Psoas muscle (tissue), 8 donors: Measurements from ENCODE around the gene COX19. TPM values are rescaled to one million over a fixed set of nuclear protein-coding genes. Genes with fewer than 3 reads are reported as not detected.

Experiments used
- ATAC-seq, 4 donors: fragments of 200-7000 bp; cut with Tn5 transposase; one replicate each; pipeline ENCODE4 v1.9.1; 2020; ENCODE audit warnings: moderate library complexity in 3 of 4, mild to moderate bottlenecking in 2 of 4
- DNase-seq, 2 donors: peaks; one replicate each; pipeline ENCODE4 v3.0.0-alpha.2; 2020
- H3K27ac ChIP-seq: fragments of 200-600 bp; one replicate; pipeline ENCODE4 v1.8.0; 2022
- H3K27me3 ChIP-seq, 3 donors: fragments of 200-600 bp in 1 of 3; one replicate each; pipeline versions ENCODE4 v1.6.1 to v1.8.0; 2013 to 2022; ENCODE audit warnings: low read length in 2 of 3, mild to moderate bottlenecking in 2 of 3, moderate library complexity in 1 of 3; ENCODE audit not compliant: insufficient read depth in 3 of 3
- H3K36me3 ChIP-seq, 2 donors: fragments of 200-600 bp in 1 of 2; one replicate each; pipeline versions ENCODE4 v1.6.1 to v1.8.0; 2013 to 2022; ENCODE audit warnings: low read depth in 1 of 2, mild to moderate bottlenecking in 1 of 2, moderate library complexity in 1 of 2; ENCODE audit not compliant: insufficient read depth in 1 of 2
- H3K4me1 ChIP-seq: fragments of 200-600 bp; one replicate; pipeline ENCODE4 v1.8.0; 2022
- H3K4me3 ChIP-seq: fragments of 200-600 bp; one replicate; pipeline ENCODE4 v1.8.0; 2022; ENCODE audit warnings: mild to moderate bottlenecking
- H3K9me3 ChIP-seq: fragments of 200-600 bp; one replicate; pipeline ENCODE4 v1.8.0; 2022
- WGBS, 3 donors: extraction: QIAGEN DNeasy Blood & Tissue Kit; methylation state at CpG; one replicate each; pipeline versions ENCODE4 v1.1.6 to v1.1.7; 2013; 5-methylcytosine and 5-hydroxymethylcytosine counted together
- intact Hi-C, 2 donors: fragments of 100-400 bp; cut with DNase I; formaldehyde crosslinking; loops; one replicate each; pipeline versions ENCODE4 v1.11.0 to v1.14.2; 2022
- polyA plus RNA-seq, 3 donors: library from polyadenylated mRNA; stranded (reverse); fragments of 200-250 nt; gene quantifications; one replicate each; pipeline ENCODE4 v1.2.3, GENCODE V29; 2013
- total RNA-seq, 4 donors: library from RNA; stranded (reverse); fragmentation: NEBNext Ultra II Directional in 2 of 4; extraction: Animal tissue kit (Norgen Biotek cat#: 25700) in 2 of 4; gene quantifications; one replicate each; pipeline versions ENCODE4 v1.2.1 to v1.2.4, GENCODE V29; 2021 to 2023
- TF ChIP-seq, protein P1 (sequence below): fragments of 200-600 bp; IDR thresholded peaks from one replicate; pipeline ENCODE4 v1.8.0; 2022; ENCODE audit warnings: antibody characterized with exemption
- donor health status: healthy with polysubstance abuse.
- donor health status: DM: no; HTN: no; CAD: no; lungs with moderate emphysema.
- donor health status: Bipolar disorder and iron deficiency.
- donor health status: healthy.
- donor health status: DM: yes; HTN: yes; CAD: no.
- donor health status: DM: no; HTN: no; CAD: no.
- donor health status: DM: no; HTN: no; CAD: no.
- donor health status: DM: yes; HTN: yes; CAD: no.

Gene COX19
- total and polyA plus RNA-seq, 7 donors, result 4.5 to 12.2 (median 7.5) TPM

DNA sequence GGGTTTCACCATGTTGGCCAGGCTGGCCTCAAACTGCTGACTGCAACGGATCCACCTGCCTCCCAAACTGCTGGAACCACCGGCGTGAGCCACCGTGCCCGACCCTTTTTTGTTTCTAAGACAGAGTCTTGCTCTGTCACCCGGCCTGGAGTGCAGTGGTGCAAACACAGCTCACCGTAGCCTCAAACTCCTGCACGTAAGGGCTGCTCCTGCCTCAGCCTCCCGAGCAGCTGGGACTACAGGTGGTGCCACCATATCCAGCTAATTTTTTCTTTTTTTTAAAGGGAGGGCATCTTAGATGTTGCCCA lies 57.3 kb downstream of the COX19 start:
- H3K36me3 ChIP-seq, result no peaks in the 10 kb centered on the region
- H3K4me3 ChIP-seq, result no peak overlapping the region
- peaks cover 0 to 8% (median 0%) of the 10 kb centered on the region in 3 donors for H3K27me3 ChIP-seq
- DNase-seq (peak; percentile 4 to 30), ATAC-seq (no peak)
- intact Hi-C loops, result no loop called here
- 78 to 82% (median 79%) methylated on average over 9 of the region's 9 CpGs for WGBS, 3 donors
- TF ChIP-seq, protein P1, sequence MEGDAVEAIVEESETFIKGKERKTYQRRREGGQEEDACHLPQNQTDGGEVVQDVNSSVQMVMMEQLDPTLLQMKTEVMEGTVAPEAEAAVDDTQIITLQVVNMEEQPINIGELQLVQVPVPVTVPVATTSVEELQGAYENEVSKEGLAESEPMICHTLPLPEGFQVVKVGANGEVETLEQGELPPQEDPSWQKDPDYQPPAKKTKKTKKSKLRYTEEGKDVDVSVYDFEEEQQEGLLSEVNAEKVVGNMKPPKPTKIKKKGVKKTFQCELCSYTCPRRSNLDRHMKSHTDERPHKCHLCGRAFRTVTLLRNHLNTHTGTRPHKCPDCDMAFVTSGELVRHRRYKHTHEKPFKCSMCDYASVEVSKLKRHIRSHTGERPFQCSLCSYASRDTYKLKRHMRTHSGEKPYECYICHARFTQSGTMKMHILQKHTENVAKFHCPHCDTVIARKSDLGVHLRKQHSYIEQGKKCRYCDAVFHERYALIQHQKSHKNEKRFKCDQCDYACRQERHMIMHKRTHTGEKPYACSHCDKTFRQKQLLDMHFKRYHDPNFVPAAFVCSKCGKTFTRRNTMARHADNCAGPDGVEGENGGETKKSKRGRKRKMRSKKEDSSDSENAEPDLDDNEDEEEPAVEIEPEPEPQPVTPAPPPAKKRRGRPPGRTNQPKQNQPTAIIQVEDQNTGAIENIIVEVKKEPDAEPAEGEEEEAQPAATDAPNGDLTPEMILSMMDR, result no peak
- H3K27ac ChIP-seq, result no peak overlapping the region
- H3K4me1 ChIP-seq, result no peaks in the 10 kb centered on the region
- H3K9me3 ChIP-seq, result no peaks in the 10 kb centered on the region

DNA sequence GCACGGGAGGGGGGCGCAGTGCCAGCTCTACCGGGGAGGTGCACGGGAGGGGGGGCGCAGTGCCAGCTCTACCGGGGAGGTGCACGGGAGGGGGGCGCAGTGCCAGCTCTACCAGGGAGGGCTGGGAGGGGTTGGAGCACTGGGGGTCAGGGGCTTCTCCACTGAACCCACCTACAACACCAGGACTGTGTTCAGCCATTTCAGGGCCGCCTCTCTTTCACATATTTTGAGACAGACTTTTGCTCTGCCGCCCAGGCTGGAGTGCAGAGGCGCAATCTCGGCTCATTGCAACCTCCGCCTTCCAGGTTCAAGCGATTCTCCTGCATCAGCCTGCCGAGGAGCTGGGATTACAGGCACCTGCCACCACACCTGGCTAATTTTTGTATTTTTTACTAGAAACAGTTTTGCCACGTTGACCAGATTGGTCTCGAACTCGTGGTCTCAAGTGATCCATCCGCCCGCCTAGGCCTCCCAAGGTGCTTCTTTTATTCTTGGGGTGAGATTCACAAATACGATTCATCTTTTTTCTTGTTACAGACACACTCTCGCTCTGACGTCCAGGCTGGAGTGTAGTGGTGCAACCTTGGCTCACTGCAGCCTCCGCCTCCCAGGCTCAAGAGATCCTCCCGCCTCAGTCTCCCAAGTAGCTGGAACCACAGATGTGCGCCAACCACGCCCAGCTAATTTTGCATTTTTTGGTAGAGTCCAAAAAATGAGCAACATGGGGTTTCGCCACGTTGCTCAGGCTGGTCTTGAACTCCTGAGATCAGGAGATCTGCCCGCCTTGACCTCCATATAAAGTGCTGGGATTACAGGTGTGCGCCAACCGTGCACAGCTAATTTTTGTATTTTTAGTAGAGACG lies 57.9 kb downstream of the COX19 start:
- ATAC-seq (no peak), DNase-seq (peak; percentile 4 to 24)
- H3K27ac ChIP-seq, result no peak overlapping the region
- no peaks in the 10 kb centered on the region for H3K36me3 ChIP-seq
- H3K9me3 ChIP-seq, result no peaks in the 10 kb centered on the region
- WGBS, 3 donors, result 81 to 87% (median 85%) methylated on average over 25 to 29 of the region's 33 CpGs
- intact Hi-C loops, result no loop called here
- peaks cover 0 to 5% (median 0%) of the 10 kb centered on the region in 3 donors for H3K27me3 ChIP-seq
- H3K4me3 ChIP-seq, result no peak overlapping the region
- TF ChIP-seq, protein P1, result no peak
- H3K4me1 ChIP-seq, result no peaks in the 10 kb centered on the region

DNA sequence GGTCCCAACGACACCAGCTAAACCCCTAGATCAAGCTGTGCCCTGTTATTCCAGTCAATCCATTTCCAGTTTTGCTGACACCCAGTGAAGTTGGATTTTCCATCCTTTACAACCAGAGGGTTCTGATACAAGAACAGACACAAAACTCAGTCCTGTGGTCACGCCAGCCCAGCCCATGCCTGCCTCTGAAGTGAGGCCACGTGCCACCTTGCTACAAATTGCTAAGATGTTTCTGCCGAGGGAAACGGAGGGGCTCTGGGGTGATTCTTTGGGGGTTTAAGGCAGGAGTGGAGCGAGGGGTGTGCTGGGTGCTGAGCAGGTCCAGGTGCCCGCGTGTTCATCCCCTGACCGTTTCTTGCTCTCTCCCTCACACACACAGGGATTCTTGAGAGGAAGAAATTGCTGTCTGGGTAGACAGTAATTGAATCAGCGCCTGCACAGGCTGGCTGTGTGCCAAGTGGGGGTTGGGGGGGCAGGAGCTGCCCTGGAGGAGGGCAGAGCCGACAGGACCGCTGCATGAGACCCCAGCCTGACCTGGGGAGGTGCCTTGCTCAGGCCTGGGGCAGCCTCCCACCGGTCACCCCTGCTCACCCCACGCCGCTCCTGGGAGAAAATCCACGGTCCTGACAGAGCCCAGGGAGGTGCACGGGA lies 58.9 kb downstream of the COX19 start:
- DNase-seq (peak; percentile 12 to 55), ATAC-seq (no peak)
- WGBS, 3 donors, result 31 to 34% (median 31%) methylated on average over 15 to 17 of the region's 17 CpGs
- no peaks in the 10 kb centered on the region for H3K9me3 ChIP-seq
- no peaks in the 10 kb centered on the region for H3K4me1 ChIP-seq
- no peak overlapping the region for H3K4me3 ChIP-seq
- H3K36me3 ChIP-seq, result no peaks in the 10 kb centered on the region
- H3K27me3 ChIP-seq, result peaks cover 0 to 2% (median 0%) of the 10 kb centered on the region in 3 donors
- no peak overlapping the region for H3K27ac ChIP-seq
- intact Hi-C loops, result no loop called here
- TF ChIP-seq, protein P1, result no peak

Other genes with a start within 250 kb of the COX19 start
- gene DNAAF5, start 248.8 kb downstream of the COX19 start, total RNA-seq, result 10 to 100 TPM; 17.8 to 26.7 (median 21.9) TPM
- 10 to 100 TPM in 2 of 3 donors, 1 to 10 TPM in 1; 9.3 to 17.6 (median 14.1) TPM for gene DNAAF5, start 248.8 kb downstream of the COX19 start, polyA plus RNA-seq
- gene PRKAR1B, start 248.3 kb downstream of the COX19 start, total RNA-seq, result 1 to 10 TPM; 1.4 to 4.6 (median 3.4) TPM
- 1 to 10 TPM; 1.5 to 1.9 (median 1.5) TPM for gene PRKAR1B, start 248.3 kb downstream of the COX19 start, polyA plus RNA-seq
- gene SUN1, start 143.1 kb downstream of the COX19 start, total RNA-seq, result 100 to 1,000 TPM; 125 to 144 (median 137) TPM
- 100 to 1,000 TPM in 1 of 3 donors, 10 to 100 TPM in 2; 52.5 to 159 (median 64.6) TPM for gene SUN1, start 143.1 kb downstream of the COX19 start, polyA plus RNA-seq
- gene GET4, start 99.0 kb downstream of the COX19 start, total RNA-seq, result 10 to 100 TPM; 27.3 to 42.3 (median 29.1) TPM
- gene GET4, start 99.0 kb downstream of the COX19 start, polyA plus RNA-seq, result 10 to 100 TPM; 36.8 to 51.1 (median 48.3) TPM
- 1 to 10 TPM in 3 of 4 donors, under 1 TPM in 1; 0.88 to 1.4 (median 1.2) TPM for gene ADAP1, start 20.9 kb downstream of the COX19 start, total RNA-seq
- under 1 TPM; 0.18 to 0.56 (median 0.56) TPM for gene ADAP1, start 20.9 kb downstream of the COX19 start, polyA plus RNA-seq
- gene CYP2W1, start 7.6 kb upstream of the COX19 start, total RNA-seq, result not detected
- not detected for gene CYP2W1, start 7.6 kb upstream of the COX19 start, polyA plus RNA-seq
- 10 to 100 TPM in 1 of 4 donors, 1 to 10 TPM in 3; 5.0 to 12.1 (median 7.5) TPM for gene GPR146, start 69.0 kb upstream of the COX19 start, total RNA-seq
- gene GPR146, start 69.0 kb upstream of the COX19 start, polyA plus RNA-seq, result 10 to 100 TPM in 1 of 3 donors, 1 to 10 TPM in 2; 9.4 to 14.0 (median 9.9) TPM
- gene GPER1, start 112.6 kb upstream of the COX19 start, total RNA-seq, result 1 to 10 TPM; 1.1 to 3.1 (median 1.5) TPM
- gene GPER1, start 112.6 kb upstream of the COX19 start, polyA plus RNA-seq, result 1 to 10 TPM in 2 of 3 donors, under 1 TPM in 1; 0.90 to 1.5 (median 1.4) TPM
- 10 to 100 TPM in 1 of 4 donors, 1 to 10 TPM in 3; 5.7 to 18.4 (median 8.9) TPM for gene ZFAND2A, start 184.6 kb upstream of the COX19 start, total RNA-seq
- gene ZFAND2A, start 184.6 kb upstream of the COX19 start, polyA plus RNA-seq, result 10 to 100 TPM; 27.4 to 61.1 (median 57.2) TPM